Activated effector memory CD4-positive, alpha-beta T cell treated with anti-CD3 and anti-CD28 coated beads, Interleukin-2, amount 50 U/mL, for 16 hours (primary cell): ENCODE data around the gene RASA3.

Source experiments
- DNase-seq: peaks from one replicate; pipeline ENCODE4 v3.0.0-alpha.2; 2020

Gene RASA3

DNA sequence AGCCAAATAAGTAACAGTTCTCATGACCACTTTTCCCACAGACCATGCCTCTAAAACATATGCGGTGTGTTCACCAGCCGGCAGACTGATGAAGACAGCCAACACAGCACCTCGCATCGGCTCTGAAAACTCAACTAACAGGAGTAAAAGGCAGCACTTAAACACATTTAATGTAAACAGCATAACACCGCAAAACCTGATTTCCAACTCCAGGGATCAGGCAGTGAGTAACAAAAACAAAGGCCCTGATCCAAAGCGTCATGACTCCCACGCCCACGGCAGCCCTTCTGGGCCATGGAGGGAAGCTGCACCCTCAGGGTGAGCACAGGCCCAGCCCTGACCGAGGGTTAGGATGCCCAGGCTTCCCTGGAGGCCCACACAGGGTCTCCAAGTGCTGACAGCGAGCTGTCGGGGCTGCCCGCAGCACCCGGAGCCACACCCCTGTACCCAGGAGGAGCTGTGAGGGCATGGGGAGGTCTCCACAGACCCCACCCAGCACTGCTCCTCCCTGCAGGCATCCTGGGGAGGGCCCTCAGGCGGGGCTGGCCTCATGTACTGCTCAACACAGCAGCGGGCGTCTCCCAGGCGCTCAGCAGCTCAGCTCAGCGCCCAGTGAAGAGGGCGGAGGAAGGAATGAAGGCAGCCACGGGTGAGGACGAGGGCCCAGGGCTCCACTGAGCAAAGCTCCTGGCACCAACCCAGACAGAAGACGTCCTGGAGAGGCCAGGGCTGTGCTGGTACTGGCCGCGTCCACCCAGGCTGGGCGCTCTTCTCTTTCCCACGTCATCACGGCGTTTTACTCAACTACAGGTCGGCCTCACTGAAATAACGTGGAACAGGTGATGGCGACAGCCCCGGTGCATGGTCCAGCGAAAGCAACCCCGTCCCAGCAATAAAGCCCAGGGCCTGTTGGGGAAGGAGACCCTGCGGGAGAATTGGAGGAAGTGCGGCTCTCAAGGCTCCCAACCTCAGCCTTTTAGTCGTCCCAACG is 53.7 kb downstream of the RASA3 start:
- peak; percentile 64 for DNase-seq

DNA sequence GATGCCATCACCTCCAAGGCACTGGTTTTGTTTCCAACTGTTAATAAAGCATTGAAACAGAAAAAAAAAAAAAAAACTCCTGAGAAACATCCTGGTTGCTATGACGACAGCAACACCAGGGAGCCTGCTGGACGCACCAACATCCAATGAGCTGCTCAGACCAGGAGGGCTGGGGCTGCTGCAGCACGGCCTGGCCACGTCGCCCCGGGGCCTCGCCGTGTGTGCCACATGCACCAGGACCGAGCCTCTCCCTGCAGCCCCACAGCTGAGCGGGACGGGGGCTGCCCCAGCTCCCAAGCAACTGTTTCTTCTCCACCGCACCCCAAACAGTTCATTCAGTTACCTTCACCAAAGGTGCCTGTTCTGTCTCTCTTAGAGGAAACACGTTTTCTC is 54.5 kb downstream of the RASA3 start:
- peak; percentile 59 for DNase-seq

DNA sequence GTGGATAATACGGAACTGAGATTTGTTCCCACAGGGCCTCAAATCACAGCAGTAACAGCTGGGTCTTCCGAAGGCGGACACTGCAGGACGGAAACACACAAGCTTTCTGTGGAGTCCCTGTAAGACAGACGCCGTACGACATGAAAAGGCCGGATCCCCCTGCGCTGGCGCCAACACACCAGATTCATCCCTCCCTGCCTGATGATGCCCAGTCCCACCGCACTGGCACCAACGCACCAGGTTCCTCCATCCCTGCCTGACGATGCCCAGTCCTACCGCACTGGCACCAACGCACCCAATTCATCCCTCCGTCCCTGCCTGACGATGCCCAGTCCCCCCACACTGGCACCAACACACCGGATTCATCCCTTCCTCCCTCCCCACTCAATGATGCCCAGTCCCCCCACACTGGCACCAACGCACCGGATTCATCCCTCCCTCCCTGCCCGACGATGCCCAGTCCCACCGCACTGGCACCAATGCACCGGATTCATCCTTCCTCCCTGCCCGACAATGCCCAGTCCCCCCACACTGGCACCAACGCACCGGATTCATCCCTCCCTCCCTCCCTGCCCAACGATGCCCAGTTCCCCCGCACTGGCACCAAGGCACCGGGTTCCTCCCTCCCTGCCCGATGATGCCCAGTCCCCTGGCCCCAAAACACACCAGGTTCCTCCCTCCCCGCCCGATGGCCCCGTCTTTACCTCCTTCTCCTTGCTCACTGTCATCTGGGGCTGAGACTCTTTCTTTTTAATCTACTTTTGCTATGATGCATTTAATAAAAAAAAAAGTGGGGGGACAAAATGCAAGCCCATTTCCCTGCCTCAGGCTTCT is 55.1 kb downstream of the RASA3 start:
- DNase-seq: peak; percentile 53

DNA sequence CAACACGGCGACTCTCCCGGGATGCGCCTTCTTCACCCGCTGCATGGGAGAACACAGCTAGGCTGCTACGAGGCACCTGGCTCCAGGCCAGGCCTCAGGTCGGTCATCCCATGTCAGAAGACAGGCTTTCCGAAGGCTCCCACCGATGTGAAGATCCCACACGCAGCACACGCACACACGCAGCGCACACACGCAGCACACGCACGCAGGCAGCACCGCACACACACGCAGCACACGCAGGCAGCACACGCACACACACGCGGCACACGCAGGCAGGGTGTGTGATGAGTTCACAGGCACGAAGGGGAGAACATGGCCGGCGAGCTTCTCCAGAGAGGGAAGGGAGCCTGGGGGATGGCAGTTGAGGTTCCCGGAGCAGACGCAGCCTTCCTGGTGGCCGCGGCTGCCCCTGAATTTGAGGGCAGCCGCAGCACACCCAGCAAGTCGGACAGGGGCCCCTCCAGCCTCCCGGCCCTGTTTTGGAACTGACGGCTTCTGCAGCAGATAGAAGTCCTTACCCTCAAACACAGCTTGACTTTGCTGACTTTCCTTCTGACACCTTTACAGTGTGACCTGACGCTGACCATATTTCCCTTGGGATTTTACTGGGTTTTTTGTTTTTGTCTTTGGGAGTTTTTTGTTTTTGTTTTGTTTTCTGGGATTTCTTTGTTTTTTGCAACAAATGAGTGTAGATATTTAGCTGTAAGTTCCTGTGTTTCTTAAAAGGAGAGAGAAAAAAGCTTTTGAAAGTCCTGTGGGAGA is 55.9 kb downstream of the RASA3 start:
- peak; percentile 31 for DNase-seq

DNA sequence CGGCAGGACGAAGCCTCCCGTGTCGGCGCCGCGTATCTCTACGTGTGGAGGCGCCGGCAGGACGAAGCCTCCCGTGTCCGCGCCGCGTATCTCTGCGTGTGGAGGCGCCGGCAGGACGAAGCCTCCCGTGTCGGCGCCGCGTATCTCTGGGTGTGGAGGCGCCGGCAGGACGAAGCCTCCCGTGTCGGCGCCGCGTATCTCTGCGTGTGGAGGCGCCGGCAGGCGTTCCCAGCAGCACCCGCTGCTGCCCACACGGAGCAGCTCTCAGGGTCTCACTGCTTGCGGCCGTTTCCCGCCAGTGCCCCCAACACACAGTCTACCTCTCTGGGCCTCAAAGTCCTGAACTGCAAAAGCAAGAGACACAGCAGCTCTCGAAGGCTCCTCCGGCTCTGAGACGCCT is 56.6 kb downstream of the RASA3 start:
- peak; percentile 27 for DNase-seq

DNA sequence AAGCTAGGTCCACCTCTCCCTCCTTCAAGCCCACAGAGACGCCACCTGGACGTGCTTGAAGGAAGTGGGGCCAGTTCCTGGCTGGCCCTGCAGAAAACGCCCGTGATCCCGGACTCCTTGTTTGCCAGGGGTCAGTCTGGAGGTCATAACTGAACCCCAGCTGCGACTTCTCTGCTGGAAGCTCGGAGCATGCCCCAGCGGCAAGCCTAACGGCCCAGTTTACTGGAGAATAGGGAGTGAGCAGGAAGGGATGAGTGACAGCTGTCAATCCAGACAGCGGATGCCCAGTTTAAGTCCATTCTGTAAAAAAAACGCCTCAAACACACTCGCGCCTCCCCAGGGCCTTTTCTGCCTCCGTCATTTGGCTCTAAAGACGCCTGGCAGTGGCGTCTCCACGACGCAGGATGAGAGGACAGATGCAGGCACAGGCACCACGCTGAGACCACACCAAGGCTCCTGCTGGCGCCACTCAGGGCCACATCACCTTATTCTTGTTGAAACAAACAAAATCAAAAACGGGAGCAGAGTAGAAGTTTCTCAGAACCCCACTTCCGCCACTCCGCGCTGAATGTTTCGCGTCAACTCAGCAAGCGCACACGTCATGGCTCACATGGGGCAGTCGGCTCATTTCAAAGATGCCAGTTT is 57.6 kb downstream of the RASA3 start:
- DNase-seq: peak; percentile 47

DNA sequence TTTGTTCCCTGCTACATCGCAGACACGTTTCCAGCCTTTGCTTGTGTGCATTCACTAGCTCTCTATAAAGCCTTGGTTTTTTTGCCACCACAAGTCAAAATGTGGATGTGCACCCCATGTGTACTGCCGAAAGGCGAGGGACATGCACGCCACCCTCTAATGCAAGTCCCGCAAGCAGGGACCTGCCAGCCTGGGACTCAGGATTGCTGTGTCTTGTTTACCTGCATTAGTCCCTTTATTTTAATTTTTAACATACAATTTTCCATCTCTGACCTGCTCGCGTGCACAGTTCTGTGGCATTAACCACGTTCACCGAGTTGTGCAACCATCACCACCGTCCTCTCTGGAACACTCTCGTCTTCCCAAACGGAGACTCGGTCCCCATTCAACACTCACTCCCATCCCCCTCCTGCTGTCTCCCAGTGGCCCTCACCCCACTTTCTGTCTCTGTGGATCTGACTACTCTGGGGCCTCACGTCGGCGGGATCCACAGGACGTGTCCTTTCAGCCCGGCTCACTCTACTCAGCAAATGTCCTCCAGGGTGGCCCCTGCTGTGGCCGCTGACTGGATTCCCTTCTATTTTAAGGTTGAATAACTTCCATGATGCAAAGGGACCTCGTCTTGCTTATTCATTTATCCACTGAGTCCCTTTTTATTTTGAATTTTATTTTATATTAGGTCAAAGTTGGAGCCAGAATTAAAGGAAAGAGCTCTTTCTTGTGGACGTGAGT is 58.4 kb downstream of the RASA3 start:
- DNase-seq: peak; percentile 56

DNA sequence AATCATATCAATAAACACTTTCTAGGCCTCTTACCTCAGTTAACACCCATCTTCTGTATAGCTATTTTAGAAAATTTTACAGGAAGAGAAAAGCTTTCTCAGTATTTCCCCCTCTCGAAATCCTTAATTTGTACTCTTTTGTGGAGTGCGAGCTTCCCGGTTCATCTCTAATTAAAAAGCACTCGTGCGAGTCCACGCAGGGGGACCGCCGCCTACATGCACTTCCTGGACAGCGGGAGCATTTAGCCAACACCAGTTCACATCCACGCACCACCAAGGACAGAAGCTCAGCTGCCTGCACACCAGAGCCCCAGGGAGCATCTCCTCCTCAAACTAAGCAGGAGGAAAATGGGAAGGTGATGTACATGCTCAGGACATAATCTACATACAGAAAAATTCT is 60.0 kb downstream of the RASA3 start:
- peak; percentile 53 for DNase-seq

DNA sequence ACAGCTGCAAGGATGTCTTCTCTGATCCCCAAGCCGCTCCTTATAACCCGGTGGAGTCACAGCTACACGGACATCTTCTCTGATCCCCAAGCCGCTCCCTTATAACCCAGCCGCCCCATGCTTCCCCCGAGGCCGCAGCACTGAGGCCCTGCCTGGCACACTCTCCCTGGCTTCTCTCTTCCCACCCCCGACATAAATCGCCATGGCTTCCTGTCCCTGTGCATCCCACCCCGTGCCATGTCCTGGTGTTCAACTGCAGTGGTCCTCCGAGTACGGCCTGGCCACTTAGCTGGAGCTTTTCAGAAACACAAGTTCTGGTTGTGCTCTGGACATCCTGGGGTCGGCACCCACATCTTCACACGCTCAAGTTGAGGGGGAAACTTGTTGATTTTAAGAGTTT is 60.4 kb downstream of the RASA3 start:
- peak; percentile 53 for DNase-seq

DNA sequence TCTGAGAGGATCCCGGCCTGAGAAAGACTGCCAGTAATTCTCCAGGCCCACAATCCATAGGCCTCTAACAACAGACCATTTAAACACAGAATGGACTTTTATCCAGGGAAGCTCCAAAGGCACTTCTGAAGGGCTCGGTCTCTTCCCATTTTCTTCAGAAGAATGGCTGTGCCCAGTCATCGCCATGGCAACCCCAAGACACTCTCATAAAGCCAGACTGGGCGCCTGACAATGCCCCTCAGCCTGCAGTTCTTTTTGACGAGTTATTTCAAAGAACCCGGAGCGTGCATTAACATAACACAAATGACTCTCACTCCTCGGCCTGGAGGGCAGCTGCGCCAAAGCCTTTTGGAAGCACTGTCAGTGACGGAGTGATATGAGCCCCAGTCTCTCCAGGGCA is 61.0 kb downstream of the RASA3 start:
- peak; percentile 47 for DNase-seq

DNA sequence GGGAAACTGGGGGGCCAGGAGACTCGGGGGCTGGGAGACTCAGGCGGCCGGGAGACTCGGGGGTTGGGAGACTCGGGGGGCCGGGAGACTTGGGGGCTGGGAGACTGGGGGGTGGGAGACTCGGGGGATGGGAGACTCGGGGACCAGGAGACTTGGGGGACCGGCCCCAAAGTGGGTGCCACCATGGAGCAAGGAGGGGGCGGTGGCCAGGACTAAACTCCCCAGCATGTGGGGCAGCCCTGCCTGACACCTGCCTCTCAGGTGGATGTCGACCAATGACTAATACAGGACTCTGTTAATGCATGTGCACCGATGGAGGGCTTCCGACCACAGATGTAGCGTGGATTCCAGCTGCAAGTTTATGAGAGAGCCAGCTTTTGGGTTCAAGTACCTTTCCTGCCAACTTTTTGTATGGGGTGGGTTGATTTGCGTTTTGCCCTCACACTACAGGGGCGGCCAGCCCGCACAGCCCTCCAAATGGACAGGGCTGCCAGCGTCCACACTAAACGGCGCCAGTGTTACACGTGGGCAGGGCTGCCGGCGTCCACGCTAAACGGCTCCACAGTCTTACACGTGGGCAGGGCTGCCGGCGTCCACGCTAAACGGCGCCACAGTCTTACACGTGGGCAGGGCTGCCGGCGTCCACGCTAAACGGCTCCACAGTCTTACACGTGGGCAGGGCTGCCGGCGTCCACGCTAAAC is 62.2 kb downstream of the RASA3 start:
- peak; percentile 45 for DNase-seq

DNA sequence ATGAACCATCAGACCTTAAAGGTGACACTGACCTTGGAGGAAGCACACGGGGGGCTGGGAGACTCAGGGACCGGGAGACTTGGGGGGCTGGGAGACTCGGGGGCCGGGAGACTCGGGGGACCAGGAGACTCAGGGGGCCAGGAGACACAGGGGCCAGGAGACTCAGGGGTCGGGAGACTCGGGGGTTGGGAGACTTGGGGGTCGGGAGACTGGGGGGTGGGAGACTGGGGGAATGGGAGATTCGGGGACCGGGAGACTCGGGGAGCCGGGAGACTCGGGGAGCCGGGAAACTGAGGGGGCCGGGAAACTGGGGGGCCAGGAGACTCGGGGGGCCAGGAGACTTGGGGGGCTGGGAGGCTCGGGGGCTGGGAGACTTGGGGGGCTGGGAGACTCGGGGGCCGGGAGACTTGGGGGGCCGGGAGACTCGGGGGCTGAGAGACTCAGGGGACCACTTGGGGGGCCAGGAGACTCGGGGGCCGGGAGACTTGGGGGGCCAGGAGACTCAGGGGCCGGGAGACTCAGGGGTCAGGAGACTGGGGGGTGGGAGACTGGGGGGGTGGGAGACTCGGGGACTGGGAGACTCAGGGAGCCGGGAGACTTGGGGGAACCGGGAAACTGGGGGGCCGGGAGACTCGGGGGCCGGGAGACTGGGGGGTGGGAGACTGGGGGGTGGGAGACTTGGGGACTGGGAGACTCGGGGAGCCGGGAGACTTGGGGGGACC is 62.9 kb downstream of the RASA3 start:
- DNase-seq: no peak

DNA sequence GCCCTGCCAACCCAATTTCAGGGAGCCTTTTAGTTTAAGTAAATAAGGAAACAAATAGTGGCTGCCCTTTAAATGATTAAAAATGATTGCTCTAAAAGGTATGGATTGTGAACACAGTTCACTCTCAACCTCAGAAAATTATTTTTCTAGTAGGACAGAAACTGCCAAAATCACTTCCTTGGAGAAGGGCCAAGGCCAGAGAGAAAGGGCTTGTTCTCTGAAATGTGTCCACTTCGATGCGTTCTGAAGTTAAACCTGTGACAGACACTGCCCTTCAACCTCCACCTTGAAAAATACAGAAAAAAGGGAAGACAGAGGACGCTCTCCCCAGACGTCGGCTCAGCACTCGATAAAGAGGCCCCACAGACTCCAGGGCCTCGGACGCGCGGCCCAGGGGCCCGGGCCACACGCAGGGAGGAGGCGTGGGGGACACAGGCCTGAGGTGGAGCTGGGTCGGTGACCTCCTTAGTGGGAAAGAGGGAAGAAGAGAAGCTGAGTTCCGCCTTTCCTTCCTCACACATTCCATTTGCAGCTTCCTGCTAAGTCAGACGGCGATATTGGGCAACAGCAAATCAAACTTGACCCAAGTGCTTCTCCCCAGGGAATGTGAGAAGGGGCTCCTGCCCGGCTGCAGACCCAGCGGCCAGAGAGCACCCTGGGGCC is 63.6 kb downstream of the RASA3 start:
- no peak for DNase-seq

DNA sequence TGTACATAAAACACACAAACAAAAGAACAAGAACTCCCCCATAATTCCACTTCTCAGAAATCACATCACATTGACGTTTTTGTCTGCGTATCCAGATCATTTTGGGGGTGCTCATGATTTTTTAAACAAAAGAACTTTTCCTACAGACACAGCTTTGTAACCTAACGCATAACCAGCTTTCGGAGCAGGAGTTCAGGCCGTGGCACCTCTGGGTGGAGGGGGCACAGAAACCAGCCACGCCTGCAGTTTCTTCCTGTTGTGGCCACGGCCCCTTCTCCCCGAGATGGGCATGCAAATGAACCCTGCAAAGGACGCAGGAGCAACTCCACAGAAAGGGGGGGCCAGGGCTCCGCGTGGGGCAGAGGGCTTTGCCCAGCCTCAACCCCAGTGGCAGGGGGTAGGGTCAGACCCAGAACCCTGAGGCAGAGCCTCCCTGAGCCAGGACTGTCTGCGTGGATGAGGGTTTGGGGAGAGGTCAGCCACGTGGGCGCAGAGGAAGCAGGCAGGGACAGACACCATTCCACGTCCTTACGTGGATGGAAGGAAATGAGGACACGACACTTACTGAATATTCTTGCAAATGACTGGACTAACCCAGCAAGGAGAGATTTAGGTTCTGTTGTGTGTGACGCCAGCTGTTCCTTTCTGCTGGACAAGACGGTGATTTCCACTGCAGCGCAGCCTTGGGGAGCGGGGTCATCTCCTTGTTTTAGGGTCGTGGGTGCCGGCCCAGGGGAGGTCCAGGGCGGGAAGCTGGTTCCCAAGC is 64.4 kb downstream of the RASA3 start:
- DNase-seq: peak; percentile 81

DNA sequence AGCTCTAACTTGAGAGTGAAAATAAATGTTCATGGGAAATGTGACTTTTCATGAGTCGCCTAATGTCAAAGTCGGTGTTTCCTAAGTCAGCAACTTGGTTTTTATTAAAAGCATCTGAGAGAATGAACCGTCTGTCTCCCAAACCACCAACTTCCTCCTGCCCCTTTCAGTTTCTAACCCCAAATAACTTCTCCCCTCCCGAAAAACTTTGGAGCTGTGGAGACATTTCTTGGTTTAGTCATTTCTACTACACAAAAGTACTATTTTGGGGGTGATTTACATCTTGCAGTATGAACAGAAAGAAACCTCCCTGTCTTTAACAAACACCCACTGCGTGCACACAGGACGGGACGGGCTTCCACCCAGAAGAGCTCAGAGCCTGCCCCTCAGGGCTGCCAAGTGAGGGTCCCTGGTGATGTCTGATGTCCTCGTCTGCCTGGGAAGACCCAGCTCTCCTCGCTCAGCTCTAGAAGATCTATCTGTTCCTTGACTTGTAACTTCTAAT is 65.0 kb downstream of the RASA3 start:
- peak; percentile 77 for DNase-seq

DNA sequence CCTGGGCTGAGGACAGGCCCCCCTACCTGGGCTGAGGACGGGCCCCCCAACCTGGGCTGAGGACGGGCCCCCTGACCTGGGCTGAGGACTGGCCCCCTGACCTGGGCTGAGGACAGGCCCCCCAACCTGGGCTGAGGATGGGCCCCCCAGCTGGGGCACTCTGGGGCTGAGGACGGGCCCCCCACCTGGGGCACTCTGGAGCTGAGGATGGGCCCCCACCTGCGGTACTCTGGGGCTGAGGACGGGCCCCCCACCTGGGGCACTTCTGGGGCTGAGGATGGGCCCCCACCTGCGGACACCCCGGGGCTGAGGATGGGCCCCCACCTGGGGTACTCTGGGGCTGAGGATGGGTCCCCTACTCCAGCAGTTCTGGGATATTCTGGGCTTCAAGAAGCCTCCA is 65.5 kb downstream of the RASA3 start:
- no peak for DNase-seq

DNA sequence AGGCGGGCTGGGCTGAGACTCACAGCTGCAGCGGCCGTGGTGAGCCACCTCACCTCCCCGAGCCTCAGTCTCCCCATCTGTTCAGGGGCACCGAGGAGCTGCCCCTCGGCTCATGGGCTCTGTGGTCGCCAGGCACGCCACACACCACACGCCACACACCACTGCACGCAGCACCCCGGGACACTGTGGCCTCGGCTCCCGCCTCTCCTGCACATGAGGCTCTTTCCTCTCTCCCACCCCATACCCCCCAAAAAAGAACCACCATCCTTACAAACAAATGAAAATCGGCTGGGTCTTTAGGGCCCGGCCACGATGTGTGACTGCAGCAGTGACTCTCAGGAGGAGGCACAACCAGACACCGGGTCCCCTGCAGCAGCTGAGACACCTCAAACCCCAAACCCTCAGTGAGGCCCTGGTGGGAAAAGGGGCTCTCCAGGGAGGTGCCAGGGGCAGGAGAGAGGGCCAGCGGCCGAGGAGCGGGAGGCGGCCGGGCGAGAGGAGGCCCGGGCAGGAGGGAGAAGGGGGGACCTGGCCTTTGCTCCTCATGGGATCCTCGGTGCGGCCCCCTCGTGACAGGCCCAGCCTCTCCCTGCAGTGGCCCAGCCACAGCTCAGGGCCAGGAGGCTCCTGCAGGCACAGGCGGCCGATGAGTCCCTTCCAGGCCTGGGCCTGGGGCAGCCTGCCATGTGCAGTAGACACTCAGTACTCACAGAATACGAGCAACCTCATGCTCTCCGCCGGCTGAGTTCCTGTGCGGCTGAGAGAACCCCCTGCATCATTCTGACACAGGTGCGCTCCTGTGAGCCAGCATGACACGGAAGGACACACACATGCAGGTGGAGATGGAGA is 66.3 kb downstream of the RASA3 start:
- peak; percentile 70 for DNase-seq
